ENCODE data around the gene VN1R5. TPM values are rescaled to one million over a fixed set of nuclear protein-coding genes. Genes with fewer than 3 reads are reported as not detected.

Gene VN1R5
- total RNA-seq, 1 experiment from 2014 or later, result not detected

DNA sequence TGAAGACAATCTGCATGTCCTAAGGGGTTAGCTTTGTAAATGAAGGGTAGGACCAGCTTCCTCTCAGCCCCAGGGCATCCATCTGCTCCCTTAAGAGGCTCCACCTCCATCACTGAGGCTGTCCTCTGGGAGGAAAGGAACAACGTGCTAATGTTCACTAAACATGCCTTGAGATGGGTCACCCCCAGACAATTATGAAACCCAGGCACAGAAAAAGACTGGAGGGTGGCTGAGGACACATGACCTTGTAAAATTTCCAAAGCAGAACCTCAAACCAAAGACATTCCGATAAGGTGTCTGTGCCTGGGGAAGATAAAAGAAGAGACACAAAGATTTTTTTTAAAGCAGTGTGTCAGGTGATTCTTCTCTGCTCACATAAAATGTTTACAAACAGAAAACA is 46.5 kb upstream of the VN1R5 start:
- Histone ChIP-seq H4K5ac (ENCODE audit: insufficient read length, low read depth, low read length) (no peak overlapping the region), H3K18ac (ENCODE audit: insufficient read length, low read depth, low read length) (no peak overlapping the region), H3K56ac (ENCODE audit: insufficient read length, low read depth, low read length) (no peak overlapping the region), H3K27me3 (ENCODE audit: insufficient read depth, low read length) (no peaks in the 10 kb centered on the region), H2BK12ac (ENCODE audit: insufficient read length, low read depth, low read length) (no peak overlapping the region), H3K23ac (ENCODE audit: insufficient read length, low read depth, low read length) (no peak overlapping the region), H3T11ph (ENCODE audit: low read length) (no peak overlapping the region), H3K79me1 (ENCODE audit: insufficient read depth, low read depth, low read length, poor library complexity, severe bottlenecking) (peaks cover 10% of the 10 kb centered on the region), H2BK15ac (ENCODE audit: low read depth, low read length) (no peak overlapping the region), H3K4me2 (ENCODE audit: insufficient read depth, insufficient read length, low read length) (peak overlapping the region; percentile 88), H4K8ac (replicated peaks; ENCODE audit: insufficient read length, low read depth, low read length) (no peak overlapping the region), H2AK5ac (ENCODE audit: insufficient read length, low read length) (no peak overlapping the region), H3K14ac (ENCODE audit: insufficient read depth, low read length) (no peak overlapping the region), H3K79me2 (ENCODE audit: insufficient read depth, low read length) (peaks cover 12% of the 10 kb centered on the region), H2AFZ (ENCODE audit: low read length) (no peak overlapping the region), H4K20me1 (ENCODE audit: control insufficient read depth, insufficient read depth, insufficient read length) (no peaks in the 10 kb centered on the region), H3K9ac (ENCODE audit: extremely low read depth, insufficient read length, low read length) (peak overlapping the region; percentile 70), H3K4me1 (ENCODE audit: insufficient read depth, low read length) (peaks cover 7% of the 10 kb centered on the region), H2BK5ac (ENCODE audit: insufficient read length, low read length) (no peak overlapping the region), H2BK120ac (ENCODE audit: low read depth, low read length, poor library complexity, severe bottlenecking) (no peak overlapping the region), H3K23me2 (ENCODE audit: insufficient read length, low read depth, low read length, poor library complexity, severe bottlenecking) (peaks cover 8% of the 10 kb centered on the region), H3K4ac (ENCODE audit: low read depth, low read length) (no peak overlapping the region), H2BK20ac (ENCODE audit: low read depth, low read length, poor library complexity, severe bottlenecking) (no peak overlapping the region), H4K91ac (ENCODE audit: insufficient read length, low read depth, low read length) (no peak overlapping the region), H3K27ac (ENCODE audit: insufficient read length, low read depth, low read length) (no peak overlapping the region), H3K9me3 (ENCODE audit: control insufficient read depth, low read depth, low read length) (no peaks in the 10 kb centered on the region)
- Mint-ChIP-seq H3K36me3 (ENCODE audit: insufficient read depth in 1 of 3, low read depth in 3 of 3) (peaks cover 9 to 13% (median 10%) of the 10 kb centered on the region in 3 experiments), H3K9me3 (no peaks in the 10 kb centered on the region), H3K4me1 (peaks cover 18 to 25% of the 10 kb centered on the region in 2 experiments), H3K27me3 (ENCODE audit: low read depth) (no peaks in the 10 kb centered on the region; the same call in 1 of the 2 replicates), H3K4me3 (peak overlapping the region; percentile 89 to 92), H3K27ac (no peak overlapping the region; a peak in 1 of 7 replicates)
- peak; percentile 40 for DNase-seq
- no CpG with 5 or more reads among the region's 2 CpGs for WGBS (ENCODE audit: extremely low coverage, insufficient read length, low lambda C conversion rate)
- TF ChIP-seq, protein P1, sequence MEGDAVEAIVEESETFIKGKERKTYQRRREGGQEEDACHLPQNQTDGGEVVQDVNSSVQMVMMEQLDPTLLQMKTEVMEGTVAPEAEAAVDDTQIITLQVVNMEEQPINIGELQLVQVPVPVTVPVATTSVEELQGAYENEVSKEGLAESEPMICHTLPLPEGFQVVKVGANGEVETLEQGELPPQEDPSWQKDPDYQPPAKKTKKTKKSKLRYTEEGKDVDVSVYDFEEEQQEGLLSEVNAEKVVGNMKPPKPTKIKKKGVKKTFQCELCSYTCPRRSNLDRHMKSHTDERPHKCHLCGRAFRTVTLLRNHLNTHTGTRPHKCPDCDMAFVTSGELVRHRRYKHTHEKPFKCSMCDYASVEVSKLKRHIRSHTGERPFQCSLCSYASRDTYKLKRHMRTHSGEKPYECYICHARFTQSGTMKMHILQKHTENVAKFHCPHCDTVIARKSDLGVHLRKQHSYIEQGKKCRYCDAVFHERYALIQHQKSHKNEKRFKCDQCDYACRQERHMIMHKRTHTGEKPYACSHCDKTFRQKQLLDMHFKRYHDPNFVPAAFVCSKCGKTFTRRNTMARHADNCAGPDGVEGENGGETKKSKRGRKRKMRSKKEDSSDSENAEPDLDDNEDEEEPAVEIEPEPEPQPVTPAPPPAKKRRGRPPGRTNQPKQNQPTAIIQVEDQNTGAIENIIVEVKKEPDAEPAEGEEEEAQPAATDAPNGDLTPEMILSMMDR (conservative IDR thresholded peaks at IDR 0.05), result no peak
